SK-N-SH (cell line): Measurements from ENCODE around the gene FDPS. TPM values are rescaled to one million over a fixed set of nuclear protein-coding genes. Genes with fewer than 3 reads are reported as not detected.
"Not testable (repeated sequence)": the region's sequence is repeated elsewhere in the genome, so short reads cannot be mapped to it uniquely, and the experiment has no call there.

Experiments used
- CTCF ChIA-PET: fragments of 300-600, 350-600 bp; formaldehyde crosslinking; extraction: SDS; loops from one replicate; lab custom pipeline; 2021; lab: Yijun Ruan, JAX
- POLR2A ChIA-PET: fragments of 350-600 bp; sonication (Branson Sonifier 250); formaldehyde crosslinking; extraction: SDS; loops from one replicate; lab custom pipeline; 2020; ENCODE audit warnings: antibody characterized with exemption, inconsistent platforms; lab: Yijun Ruan, JAX
- DNase-seq: peaks from one replicate; pipeline ENCODE4 v3.0.0; 2012
- H2AFZ ChIP-seq: fragments of 200-600 bp; sonication (generic); 2 replicates; pipeline ENCODE4 v1.8.1; 2016; ENCODE audit warnings: antibody characterized with exemption, mild to moderate bottlenecking, low read depth
- H3F3A ChIP-seq: fragments of 200-600 bp; sonication (generic); replicated peaks from 2 replicates; pipeline ENCODE3; 2016; ENCODE audit warnings: antibody characterized with exemption, mild to moderate bottlenecking; ENCODE audit not compliant: insufficient read depth
- H3K27ac ChIP-seq, 2 experiments: fragments of 200-500 bp in 1 of 2; fragments of 200-600 bp in 1 of 2; sonication (Bioruptor generic) in 1 of 2; sonication (generic), shearing (Covaris generic) in 1 of 2; 2 replicates each; pipeline versions ENCODE4 v1.5.1 to v1.6.1; 2014 to 2016; ENCODE audit warnings: low read depth in 2 of 2, inconsistent platforms in 1 of 2, low read length in 1 of 2, mild to moderate bottlenecking in 1 of 2, mixed read lengths in 1 of 2
- H3K27me3 ChIP-seq: fragments of 200-600 bp; sonication (generic), shearing (Covaris generic); 2 replicates; pipeline ENCODE4 v1.6.1; 2016; ENCODE audit warnings: mixed run types; ENCODE audit not compliant: insufficient read depth
- H3K36me3 ChIP-seq, 2 experiments: fragments of 200-500 bp in 1 of 2; fragments of 200-600 bp in 1 of 2; sonication (Bioruptor generic) in 1 of 2; sonication (generic) in 1 of 2; replicated peaks in 1 of 2; 2 replicates each; pipeline versions ENCODE3 to v1.5.1; 2014 to 2016; ENCODE audit warnings: low read length in 1 of 2, mild to moderate bottlenecking in 1 of 2; ENCODE audit not compliant: insufficient read depth in 2 of 2, control insufficient read depth in 1 of 2
- H3K4me1 ChIP-seq, 2 experiments: fragments of 200-500 bp in 1 of 2; fragments of 200-600 bp in 1 of 2; sonication (Bioruptor generic) in 1 of 2; sonication (generic), shearing (Covaris generic) in 1 of 2; 2 replicates each; pipeline versions ENCODE4 v1.5.1 to v1.6.1; 2014 to 2016; ENCODE audit warnings: low read depth in 1 of 2, low read length in 1 of 2, mixed run types in 1 of 2; ENCODE audit not compliant: insufficient read depth in 2 of 2, control insufficient read depth in 1 of 2
- H3K4me2 ChIP-seq: fragments of 200-600 bp; sonication (generic), shearing (Covaris generic); 2 replicates; pipeline ENCODE4 v1.6.1; 2017; ENCODE audit warnings: mixed run types
- H3K4me3 ChIP-seq, 2 experiments: fragments of 200-500 bp in 1 of 2; fragments of 200-600 bp in 1 of 2; sonication (Bioruptor generic) in 1 of 2; sonication (generic), shearing (Covaris generic) in 1 of 2; 2 replicates each; pipeline versions ENCODE4 v1.5.1 to v1.8.1; 2014 to 2016; ENCODE audit warnings: low read depth in 2 of 2, inconsistent platforms in 1 of 2, low read length in 1 of 2, mild to moderate bottlenecking in 1 of 2, mixed read lengths in 1 of 2, moderate library complexity in 1 of 2
- H3K79me2 ChIP-seq: fragments of 200-600 bp; sonication (generic); 2 replicates; pipeline ENCODE4 v1.8.1; 2017; ENCODE audit warnings: mild to moderate bottlenecking; ENCODE audit not compliant: insufficient read depth
- H3K9ac ChIP-seq: fragments of 200-600 bp; sonication (generic); 2 replicates; pipeline ENCODE4 v1.6.1; 2017; ENCODE audit warnings: mixed run types
- H3K9me2 ChIP-seq: fragments of 200-600 bp; sonication (generic); 2 replicates; pipeline ENCODE4 v1.6.1; 2017; ENCODE audit warnings: mixed run types
- H3K9me3 ChIP-seq: fragments of 200-600 bp; sonication (generic); 2 replicates; pipeline ENCODE4 v1.6.1; 2017; ENCODE audit warnings: mixed run types, mild to moderate bottlenecking, moderate library complexity
- H4K20me1 ChIP-seq: fragments of 200-600 bp; sonication (generic); 2 replicates; pipeline ENCODE4 v1.6.1; 2017; ENCODE audit warnings: mild to moderate bottlenecking, mixed run types; ENCODE audit not compliant: insufficient read depth
- CHD2 ChIP-seq: fragments of 150-350 bp; IDR thresholded peaks from 2 replicates; pipeline ENCODE4 v1.6.1; 2018; ENCODE audit warnings: low read length; ENCODE audit not compliant: partially characterized antibody
- FOXM1 ChIP-seq: IDR thresholded peaks from 2 replicates; pipeline ENCODE4 v1.4.0; 2012; ENCODE audit warnings: low read depth, mild to moderate bottlenecking
- NFIC ChIP-seq: IDR thresholded peaks from 2 replicates; pipeline ENCODE4 v1.4.0; 2012; ENCODE audit warnings: borderline replicate concordance
- NRF1 ChIP-seq: IDR thresholded peaks from 2 replicates; pipeline ENCODE4 v1.6.1; 2012; ENCODE audit warnings: low read depth, mild to moderate bottlenecking, low read length
- PBX3 ChIP-seq: IDR thresholded peaks from 2 replicates; pipeline ENCODE4; 2012
- POLR2AphosphoS5 ChIP-seq: IDR thresholded peaks from 2 replicates; pipeline ENCODE4 v1.6.1; 2012; ENCODE audit warnings: low read depth, low read length
- RCOR1 ChIP-seq: fragments of 150-350 bp; IDR thresholded peaks from 2 replicates; pipeline ENCODE4 v1.6.1; 2017; ENCODE audit warnings: antibody characterized with exemption, low read length
- YY1 ChIP-seq: IDR thresholded peaks from 2 replicates; pipeline ENCODE4 v1.4.0; 2012; ENCODE audit warnings: low read depth, mild to moderate bottlenecking
- WGBS: methylation state at CpG from one replicate; pipeline ENCODE4 v1.1.6; 2017; ENCODE audit warnings: low lambda C conversion rate; 5-methylcytosine and 5-hydroxymethylcytosine counted together
- polyA plus RNA-seq, 3 experiments: library from polyadenylated mRNA; depleted of rRNA; stranded (reverse); fragments of >200 nt; gene quantifications; 2 replicates each; pipeline ENCODE4 v1.2.3, GENCODE V29; 2012
- TF ChIP-seq, protein P1 (sequence below): IDR thresholded peaks from 2 replicates; pipeline ENCODE4 v1.6.1; 2012; ENCODE audit warnings: mild to moderate bottlenecking, low read depth, low read length, moderate library complexity
- TF ChIP-seq, protein P2 (sequence below): IDR thresholded peaks from 2 replicates; pipeline ENCODE4 v1.4.0; 2012; ENCODE audit warnings: low read depth, borderline replicate concordance

The FDPS gene
- polyA plus RNA-seq, 1 of the 3 experiments (the other 2 are of a cell fraction), result 126 TPM

DNA sequence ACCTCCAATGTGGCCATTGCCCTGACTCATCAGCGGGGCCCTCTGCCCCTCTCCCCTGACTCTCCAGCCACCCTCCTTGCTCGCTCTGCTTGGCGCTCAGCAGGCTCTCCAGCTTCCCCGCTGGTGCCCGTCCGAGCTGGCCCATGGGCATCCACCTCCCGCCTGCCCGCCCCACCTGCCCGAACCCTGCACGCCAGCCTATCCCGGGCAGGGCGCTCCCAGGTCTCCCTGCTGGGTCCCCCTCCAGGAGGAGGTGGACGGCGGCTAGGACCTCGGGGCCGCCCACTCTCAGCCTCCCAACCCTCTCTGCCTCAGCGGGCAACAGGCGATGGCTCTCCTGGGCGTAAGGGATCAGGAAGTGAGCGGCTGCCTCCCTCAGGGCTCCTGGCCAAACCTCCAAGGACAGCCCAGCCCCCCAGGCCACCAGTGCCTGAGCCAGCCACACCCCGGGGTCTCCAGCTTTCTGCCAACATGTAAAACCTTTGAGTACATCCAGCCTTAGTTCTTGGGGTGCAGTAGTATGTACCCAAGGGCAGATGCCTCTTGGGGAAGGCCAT, 20.6 kb upstream of the FDPS start (continued):
- TF ChIP-seq PBX3 (no peak), RCOR1 (no peak), POLR2AphosphoS5 (no peak)

GRCh38 chr1:155291006-155291405, 17.7 kb upstream of the FDPS start:
- H4K20me1 ChIP-seq, H3K9me3 ChIP-seq, H3F3A ChIP-seq, H3K9ac ChIP-seq, H3K4me2 ChIP-seq, H3K4me3 ChIP-seq, H3K9me2 ChIP-seq, H3K27ac ChIP-seq, H3K4me1 ChIP-seq, DNase-seq, POLR2A ChIA-PET, H3K36me3 ChIP-seq, H2AFZ ChIP-seq, H3K79me2 ChIP-seq, H3K27me3 ChIP-seq: not testable (repeated sequence)
- CTCF ChIA-PET, result interaction anchor here (1.8 kb wide), 1 partner anchor 12 kb away, joined by 8 read pairs; no protein-coding TSS in a partner anchor
- 75% methylated on average over 8 of the region's 10 CpGs for WGBS

DNA sequence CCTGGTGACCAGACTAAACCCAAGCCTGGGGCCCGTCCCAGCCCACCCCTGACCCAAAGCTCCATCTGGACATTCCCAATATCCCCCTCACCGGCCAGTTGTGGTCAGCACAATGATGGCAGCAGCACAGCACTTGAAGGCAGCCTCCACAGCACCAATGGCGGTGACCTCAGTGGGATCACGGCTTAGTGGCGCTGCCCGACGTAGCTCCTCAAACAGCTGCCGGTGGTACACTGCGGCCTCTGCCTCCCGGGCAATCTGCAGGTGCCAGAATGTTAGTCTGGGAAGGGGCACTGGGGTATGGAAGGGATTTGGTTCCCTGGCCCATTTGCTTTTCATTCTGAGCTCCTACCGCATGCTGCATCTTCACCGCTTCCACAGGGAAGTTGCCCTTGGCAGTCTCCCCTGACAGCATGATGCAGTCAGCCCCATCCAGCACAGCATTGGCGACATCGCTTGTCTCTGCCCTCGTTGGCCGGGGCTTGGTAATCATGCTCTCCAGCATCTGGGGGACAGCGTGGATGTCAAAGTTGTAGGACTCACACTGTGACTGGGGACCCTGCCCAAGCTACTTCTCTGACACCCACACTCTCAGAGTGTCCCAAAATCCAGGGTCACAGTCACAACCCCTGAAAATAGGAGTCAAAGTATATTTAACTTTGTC, 15.4 kb upstream of the FDPS start:
- ChIA-PET POLR2A (no interaction called here), CTCF (interaction anchor here (0.9 to 2.0 kb wide), 4 partner anchors 12 to 49 kb away, joined by 3 to 10 read pairs (median 4); no protein-coding TSS in a partner anchor)
- WGBS, result 72% methylated on average over 14 of the region's 17 CpGs
- Histone ChIP-seq H3F3A (no peaks in the 10 kb centered on the region), H3K36me3 (no peaks in the 10 kb centered on the region), H3K4me3 (no peak overlapping the region), H2AFZ (no peak overlapping the region), H3K4me2 (no peak overlapping the region), H3K27me3 (no peaks in the 10 kb centered on the region), H3K79me2 (no peaks in the 10 kb centered on the region), H3K9ac (no peak overlapping the region), H3K4me1 (no peaks in the 10 kb centered on the region), H3K27ac (no peak overlapping the region), H4K20me1 (no peaks in the 10 kb centered on the region), H3K9me2 (no peaks in the 10 kb centered on the region), H3K9me3 (no peaks in the 10 kb centered on the region)
- DNase-seq, result no peak
- no peak for TF ChIP-seq NRF1

DNA sequence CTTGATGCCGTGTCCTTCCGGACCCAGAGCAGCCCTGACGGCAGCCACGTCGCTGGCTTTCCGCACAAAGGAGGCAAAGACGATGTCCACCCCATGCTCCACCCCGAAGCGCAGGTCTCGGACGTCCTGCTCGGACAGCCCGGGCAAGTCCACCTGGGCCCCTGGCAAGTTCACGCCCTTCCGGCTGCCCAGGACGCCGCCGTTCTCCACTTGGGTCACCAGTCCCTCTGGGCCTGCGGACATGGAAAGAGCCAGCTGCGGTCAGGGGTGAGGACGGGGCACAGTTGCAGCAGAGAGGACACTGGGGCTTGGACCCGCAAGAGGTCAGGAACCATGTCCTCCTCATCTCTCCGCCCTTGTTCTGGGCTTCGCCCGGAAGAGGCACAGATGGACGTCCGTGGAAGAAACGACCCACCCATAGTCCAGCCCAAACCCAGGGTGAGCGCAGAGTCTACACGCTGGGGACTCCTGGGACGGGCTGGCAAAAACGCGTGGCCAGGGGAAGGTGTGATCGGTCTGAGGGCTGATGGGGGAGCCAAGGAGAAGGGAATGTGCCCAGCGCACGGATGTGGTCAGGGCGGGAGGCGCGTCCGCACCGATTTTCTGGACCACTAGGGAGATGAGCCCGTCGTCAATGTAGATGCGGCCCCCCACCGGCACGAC, 14.0 kb upstream of the FDPS start:
- Histone ChIP-seq H3K9ac (no peak overlapping the region), H3K9me3 (no peaks in the 10 kb centered on the region), H3K9me2 (no peaks in the 10 kb centered on the region), H3K27me3 (no peaks in the 10 kb centered on the region), H3K36me3 (no peaks in the 10 kb centered on the region), H4K20me1 (no peaks in the 10 kb centered on the region), H3F3A (no peaks in the 10 kb centered on the region), H3K27ac (no peak overlapping the region), H3K79me2 (no peaks in the 10 kb centered on the region), H3K4me3 (no peak overlapping the region), H2AFZ (no peak overlapping the region), H3K4me2 (no peak overlapping the region), H3K4me1 (no peaks in the 10 kb centered on the region)
- no peak for DNase-seq
- CTCF ChIA-PET, result no interaction called here
- WGBS, result 87% methylated on average over 46 of the region's 46 CpGs
- POLR2A ChIA-PET, result no interaction called here
- TF ChIP-seq FOXM1 (no peak), POLR2AphosphoS5 (no peak), YY1 (no peak), CHD2 (no peak), NFIC (no peak)
- TF ChIP-seq, protein P1, sequence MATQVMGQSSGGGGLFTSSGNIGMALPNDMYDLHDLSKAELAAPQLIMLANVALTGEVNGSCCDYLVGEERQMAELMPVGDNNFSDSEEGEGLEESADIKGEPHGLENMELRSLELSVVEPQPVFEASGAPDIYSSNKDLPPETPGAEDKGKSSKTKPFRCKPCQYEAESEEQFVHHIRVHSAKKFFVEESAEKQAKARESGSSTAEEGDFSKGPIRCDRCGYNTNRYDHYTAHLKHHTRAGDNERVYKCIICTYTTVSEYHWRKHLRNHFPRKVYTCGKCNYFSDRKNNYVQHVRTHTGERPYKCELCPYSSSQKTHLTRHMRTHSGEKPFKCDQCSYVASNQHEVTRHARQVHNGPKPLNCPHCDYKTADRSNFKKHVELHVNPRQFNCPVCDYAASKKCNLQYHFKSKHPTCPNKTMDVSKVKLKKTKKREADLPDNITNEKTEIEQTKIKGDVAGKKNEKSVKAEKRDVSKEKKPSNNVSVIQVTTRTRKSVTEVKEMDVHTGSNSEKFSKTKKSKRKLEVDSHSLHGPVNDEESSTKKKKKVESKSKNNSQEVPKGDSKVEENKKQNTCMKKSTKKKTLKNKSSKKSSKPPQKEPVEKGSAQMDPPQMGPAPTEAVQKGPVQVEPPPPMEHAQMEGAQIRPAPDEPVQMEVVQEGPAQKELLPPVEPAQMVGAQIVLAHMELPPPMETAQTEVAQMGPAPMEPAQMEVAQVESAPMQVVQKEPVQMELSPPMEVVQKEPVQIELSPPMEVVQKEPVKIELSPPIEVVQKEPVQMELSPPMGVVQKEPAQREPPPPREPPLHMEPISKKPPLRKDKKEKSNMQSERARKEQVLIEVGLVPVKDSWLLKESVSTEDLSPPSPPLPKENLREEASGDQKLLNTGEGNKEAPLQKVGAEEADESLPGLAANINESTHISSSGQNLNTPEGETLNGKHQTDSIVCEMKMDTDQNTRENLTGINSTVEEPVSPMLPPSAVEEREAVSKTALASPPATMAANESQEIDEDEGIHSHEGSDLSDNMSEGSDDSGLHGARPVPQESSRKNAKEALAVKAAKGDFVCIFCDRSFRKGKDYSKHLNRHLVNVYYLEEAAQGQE, result no peak
- TF ChIP-seq, protein P2, sequence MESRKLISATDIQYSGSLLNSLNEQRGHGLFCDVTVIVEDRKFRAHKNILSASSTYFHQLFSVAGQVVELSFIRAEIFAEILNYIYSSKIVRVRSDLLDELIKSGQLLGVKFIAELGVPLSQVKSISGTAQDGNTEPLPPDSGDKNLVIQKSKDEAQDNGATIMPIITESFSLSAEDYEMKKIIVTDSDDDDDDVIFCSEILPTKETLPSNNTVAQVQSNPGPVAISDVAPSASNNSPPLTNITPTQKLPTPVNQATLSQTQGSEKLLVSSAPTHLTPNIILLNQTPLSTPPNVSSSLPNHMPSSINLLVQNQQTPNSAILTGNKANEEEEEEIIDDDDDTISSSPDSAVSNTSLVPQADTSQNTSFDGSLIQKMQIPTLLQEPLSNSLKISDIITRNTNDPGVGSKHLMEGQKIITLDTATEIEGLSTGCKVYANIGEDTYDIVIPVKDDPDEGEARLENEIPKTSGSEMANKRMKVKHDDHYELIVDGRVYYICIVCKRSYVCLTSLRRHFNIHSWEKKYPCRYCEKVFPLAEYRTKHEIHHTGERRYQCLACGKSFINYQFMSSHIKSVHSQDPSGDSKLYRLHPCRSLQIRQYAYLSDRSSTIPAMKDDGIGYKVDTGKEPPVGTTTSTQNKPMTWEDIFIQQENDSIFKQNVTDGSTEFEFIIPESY, result no peak
